ENCODE measurements around the gene MYBBP1A. TPM values are rescaled to one million over a fixed set of nuclear protein-coding genes. Genes with fewer than 3 reads are reported as not detected.

The MYBBP1A gene
- total and polyA plus RNA-seq, 2 experiments from 2014 or later = 42.4 to 56.4 TPM

DNA sequence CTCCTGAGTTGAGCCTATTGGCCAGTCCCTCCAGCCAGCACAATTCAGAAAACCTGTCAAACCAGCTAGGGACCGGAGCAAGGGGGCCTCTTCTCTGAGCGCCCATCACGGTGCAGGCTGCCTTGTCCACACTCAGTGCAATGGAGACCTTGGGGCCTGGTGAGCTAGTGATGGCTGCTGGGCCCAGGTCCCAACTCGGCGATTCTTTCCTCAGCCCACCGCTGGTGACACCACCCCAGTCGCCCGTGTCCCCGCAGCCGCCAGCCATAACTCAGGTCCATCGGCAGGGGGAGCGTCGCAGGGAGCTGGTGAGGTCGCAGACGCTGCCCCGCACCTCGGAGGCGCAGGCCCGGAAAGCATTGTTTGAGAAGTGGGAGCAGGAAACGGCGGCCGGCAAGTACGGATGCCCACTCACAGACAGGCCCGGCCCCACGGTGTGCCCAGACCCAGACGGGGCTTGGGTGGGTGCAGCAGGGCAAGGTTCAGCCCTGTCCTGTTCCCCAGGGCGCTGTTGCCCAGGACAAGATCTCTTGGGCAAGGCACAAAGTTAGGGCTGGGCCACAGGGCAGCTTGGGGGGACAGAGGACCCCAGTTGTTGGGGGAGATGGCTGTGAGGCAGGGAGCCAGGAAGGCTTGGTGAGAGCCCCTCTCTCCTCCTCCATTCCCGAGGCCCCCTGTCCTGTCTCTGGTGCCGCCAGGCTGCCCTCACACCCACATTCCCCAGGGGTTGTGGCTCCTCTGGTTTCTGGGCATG lies 39.9 kb upstream of the MYBBP1A start:
- Histone ChIP-seq H3K4me3 (no peak overlapping the region), H3K9me2 (ENCODE audit: insufficient read depth) (no peaks in the 10 kb centered on the region), H3K27me3 (replicated peaks; ENCODE audit: insufficient read depth) (peaks cover 30% of the 10 kb centered on the region), H3K4me1 (ENCODE audit: insufficient read depth) (no peaks in the 10 kb centered on the region), H3K27ac (no peak overlapping the region), H2AFZ (no peak overlapping the region), H4K20me1 (ENCODE audit: insufficient read depth) (no peaks in the 10 kb centered on the region), H3K4me2 (ENCODE audit: unreplicated experiment) (no peak overlapping the region), H3K36me3 (ENCODE audit: low read depth) (no peaks in the 10 kb centered on the region), H3K79me2 (ENCODE audit: insufficient read depth) (no peaks in the 10 kb centered on the region), H3F3A (ENCODE audit: insufficient read depth) (no peaks in the 10 kb centered on the region), H3K9ac (no peak overlapping the region), H3K9me3 (ENCODE audit: low read depth) (no peaks in the 10 kb centered on the region)
- TF ChIP-seq EZH2 (IDR thresholded peaks at IDR 0.05; ENCODE audit: insufficient read depth, poor library complexity, severe bottlenecking) (no peak), EZH2phosphoT487 (IDR thresholded peaks at IDR 0.05; ENCODE audit: insufficient read depth, low read depth) (no peak)
- in situ Hi-C loops (cut with MboI) = no loop called here
- DNase-seq = no peak
- WGBS, 2 experiments (ENCODE audit: low coverage in 1 of 2, low lambda C conversion rate in 2 of 2, missing lambda C conversion rate in 2 of 2) = 83 to 85% methylated on average over 24 to 29 of the region's 29 CpGs

DNA sequence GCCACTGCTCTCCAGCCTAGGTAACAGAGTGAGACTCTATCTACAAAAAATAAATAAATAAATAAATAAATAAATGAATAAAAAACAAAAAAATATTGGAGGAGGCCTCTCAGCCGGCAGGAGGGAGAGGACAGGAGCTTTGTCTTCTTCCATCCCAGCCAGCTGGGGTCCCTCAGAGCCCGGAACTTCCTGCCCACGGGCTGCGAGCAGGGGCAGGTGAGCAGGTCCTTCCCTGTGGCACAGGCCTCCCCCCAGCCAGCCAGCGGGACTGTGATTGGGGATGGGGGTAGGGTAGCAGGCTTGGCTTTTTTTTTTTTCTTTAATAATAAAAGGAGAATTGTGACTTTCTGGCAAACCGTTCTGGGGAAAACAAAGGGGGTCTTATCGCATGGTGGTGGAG lies 39.2 kb upstream of the MYBBP1A start:
- H3K9me3 ChIP-seq (ENCODE audit: low read depth) = no peaks in the 10 kb centered on the region
- 78 to 85% methylated on average over 7 of the region's 7 CpGs for WGBS, 2 experiments (ENCODE audit: low coverage in 1 of 2, low lambda C conversion rate in 2 of 2, missing lambda C conversion rate in 2 of 2)
- DNase-seq = no peak

DNA sequence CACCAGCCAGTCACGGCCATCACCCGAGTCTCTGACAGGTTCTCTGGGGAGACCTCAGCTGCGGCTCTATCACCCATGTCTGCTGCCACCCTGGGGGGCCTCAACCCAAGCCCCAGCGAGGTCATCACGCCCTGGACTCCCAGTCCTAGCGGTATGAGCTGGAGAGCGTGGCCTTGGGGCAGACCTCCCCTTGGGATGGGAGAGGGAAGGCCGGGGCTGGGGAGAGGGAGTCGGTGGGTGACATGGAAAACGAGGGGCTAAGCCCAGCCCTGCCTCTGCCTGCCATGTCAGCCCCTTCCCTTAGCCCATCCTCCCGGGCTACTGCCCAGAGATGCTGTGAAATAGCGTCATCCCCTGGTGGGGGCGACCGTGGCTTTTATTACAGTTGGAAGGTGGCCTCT lies 37.8 kb upstream of the MYBBP1A start:
- H3K9ac ChIP-seq = no peak overlapping the region
- no peak overlapping the region for H2AFZ ChIP-seq
- H3K9me2 ChIP-seq (ENCODE audit: insufficient read depth) = no peaks in the 10 kb centered on the region
- peaks cover 10% of the 10 kb centered on the region for H3K27me3 ChIP-seq (replicated peaks; ENCODE audit: insufficient read depth)
- H3K79me2 ChIP-seq (ENCODE audit: insufficient read depth) = no peaks in the 10 kb centered on the region
- no peaks in the 10 kb centered on the region for H4K20me1 ChIP-seq (ENCODE audit: insufficient read depth)
- H3K4me3 ChIP-seq = no peak overlapping the region
- H3K9me3 ChIP-seq (ENCODE audit: low read depth) = no peaks in the 10 kb centered on the region
- H3K27ac ChIP-seq = no peak overlapping the region
- DNase-seq = no peak
- 69 to 70% methylated on average over 14 of the region's 14 CpGs for WGBS, 2 experiments (ENCODE audit: low coverage in 1 of 2, low lambda C conversion rate in 2 of 2, missing lambda C conversion rate in 2 of 2)
- H3K4me2 ChIP-seq (ENCODE audit: unreplicated experiment) = no peak overlapping the region
- H3K4me1 ChIP-seq (ENCODE audit: insufficient read depth) = no peaks in the 10 kb centered on the region
- in situ Hi-C loops (cut with MboI) = no loop called here
- TF ChIP-seq EZH2 (IDR thresholded peaks at IDR 0.05; ENCODE audit: insufficient read depth, poor library complexity, severe bottlenecking) = no peak
- H3K36me3 ChIP-seq (ENCODE audit: low read depth) = no peaks in the 10 kb centered on the region
- H3F3A ChIP-seq (ENCODE audit: insufficient read depth) = no peaks in the 10 kb centered on the region

More for the DNA sequence above, 39.2 kb upstream of the MYBBP1A start:
- Histone ChIP-seq H3K27me3 (replicated peaks; ENCODE audit: insufficient read depth) (peaks cover 24% of the 10 kb centered on the region), H3K9me2 (ENCODE audit: insufficient read depth) (no peaks in the 10 kb centered on the region), H2AFZ (no peak overlapping the region), H4K20me1 (ENCODE audit: insufficient read depth) (no peaks in the 10 kb centered on the region), H3K4me2 (ENCODE audit: unreplicated experiment) (no peak overlapping the region), H3K79me2 (ENCODE audit: insufficient read depth) (no peaks in the 10 kb centered on the region), H3K4me3 (no peak overlapping the region), H3K9ac (no peak overlapping the region), H3K27ac (no peak overlapping the region), H3K36me3 (ENCODE audit: low read depth) (no peaks in the 10 kb centered on the region), H3F3A (ENCODE audit: insufficient read depth) (no peaks in the 10 kb centered on the region), H3K4me1 (ENCODE audit: insufficient read depth) (no peaks in the 10 kb centered on the region)
- TF ChIP-seq EZH2phosphoT487 (IDR thresholded peaks at IDR 0.05; ENCODE audit: insufficient read depth, low read depth) (no peak), EZH2 (IDR thresholded peaks at IDR 0.05; ENCODE audit: insufficient read depth, poor library complexity, severe bottlenecking) (no peak)
- in situ Hi-C loops (cut with MboI) = no loop called here

DNA sequence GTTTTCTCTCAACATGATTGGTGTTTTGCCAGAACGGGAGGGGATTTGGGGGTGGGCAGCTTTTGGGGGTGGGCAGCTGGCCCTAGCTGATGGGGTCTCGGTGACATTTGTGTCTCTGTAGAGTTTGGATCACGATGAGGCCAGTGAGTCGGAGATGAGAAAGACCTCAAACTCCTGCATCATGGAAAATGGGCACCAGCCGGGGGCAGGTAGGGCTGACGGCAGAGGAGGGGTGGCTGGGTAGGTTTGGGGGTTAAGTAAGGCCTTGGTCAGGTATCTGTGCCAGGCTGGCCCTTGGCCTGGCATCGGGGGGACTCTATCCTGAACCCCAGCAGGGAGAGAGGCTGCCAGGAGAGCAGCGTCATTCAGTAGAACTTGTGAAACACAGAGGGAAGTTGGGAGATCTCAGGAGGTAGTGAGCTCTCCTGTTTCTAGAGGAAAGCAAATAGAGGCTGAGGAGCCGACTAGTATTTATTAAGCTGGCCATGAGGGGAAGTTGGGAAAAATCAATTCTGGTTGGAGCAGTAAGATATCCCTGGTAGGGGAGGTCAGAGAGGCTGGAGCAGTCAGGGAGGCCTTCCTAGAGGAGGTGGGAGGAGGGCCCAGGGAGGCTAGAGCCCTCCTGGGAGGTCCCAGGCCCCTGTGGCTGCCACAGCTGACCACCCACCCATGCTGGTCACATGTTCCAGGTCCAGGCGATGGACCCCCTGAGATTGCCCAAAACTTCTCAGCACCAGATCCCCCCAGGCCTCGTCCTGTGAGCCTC lies 37.2 kb upstream of the MYBBP1A start:
- WGBS, 2 experiments (ENCODE audit: low coverage in 1 of 2, low lambda C conversion rate in 2 of 2, missing lambda C conversion rate in 2 of 2) = 58 to 61% methylated on average over 9 to 11 of the region's 11 CpGs
- Histone ChIP-seq H3K27ac (no peak overlapping the region), H3K4me3 (no peak overlapping the region), H3K4me2 (ENCODE audit: unreplicated experiment) (no peak overlapping the region), H3K27me3 (replicated peaks; ENCODE audit: insufficient read depth) (peaks cover 7% of the 10 kb centered on the region; the same call in 1 of the 2 replicates), H3K79me2 (ENCODE audit: insufficient read depth) (no peaks in the 10 kb centered on the region), H2AFZ (no peak overlapping the region), H3K9ac (no peak overlapping the region), H3F3A (ENCODE audit: insufficient read depth) (no peaks in the 10 kb centered on the region), H3K9me2 (ENCODE audit: insufficient read depth) (no peaks in the 10 kb centered on the region), H4K20me1 (ENCODE audit: insufficient read depth) (no peaks in the 10 kb centered on the region), H3K9me3 (ENCODE audit: low read depth) (no peaks in the 10 kb centered on the region), H3K4me1 (ENCODE audit: insufficient read depth) (no peaks in the 10 kb centered on the region), H3K36me3 (ENCODE audit: low read depth) (no peaks in the 10 kb centered on the region)
- TF ChIP-seq EZH2 (IDR thresholded peaks at IDR 0.05; ENCODE audit: insufficient read depth, poor library complexity, severe bottlenecking) (no peak), EZH2phosphoT487 (IDR thresholded peaks at IDR 0.05; ENCODE audit: insufficient read depth, low read depth) (no peak)
- in situ Hi-C loops (cut with MboI) = no loop called here
- DNase-seq = no peak

Measured in GM23248 (cell line).